AG04450 (cell line): ENCODE results near the gene SPEF1. TPM values are rescaled to one million over a fixed set of nuclear protein-coding genes. Genes with fewer than 3 reads are reported as not detected.

Experiments used
- CTCF ChIA-PET: fragments of 300-600, 350-600 bp; formaldehyde crosslinking; extraction: SDS; loops from one replicate; lab custom pipeline; 2022; ENCODE audit warnings: antibody characterized with exemption, inconsistent platforms; lab: Charles Lee
- POLR2A ChIA-PET: fragments of 350-600 bp; formaldehyde crosslinking; extraction: SDS; loops from one replicate; lab custom pipeline; 2021; ENCODE audit warnings: antibody characterized with exemption, inconsistent platforms; lab: Yijun Ruan, JAX
- DNase-seq: peaks from one replicate; pipeline ENCODE4 v3.0.0-alpha.2; 2011; ENCODE audit warnings: low read depth, low spot score
- H3K27ac ChIP-seq: one replicate; pipeline ENCODE4 v1.5.1; 2012; ENCODE audit warnings: low read depth, low read length, control low read depth
- H3K27me3 ChIP-seq: one replicate; pipeline ENCODE4 v1.6.0; 2012; ENCODE audit warnings: low read length; ENCODE audit not compliant: control insufficient read depth, insufficient read depth
- H3K4me3 ChIP-seq: 2 replicates; pipeline ENCODE4 v1.5.1; 2011; ENCODE audit warnings: mild to moderate bottlenecking, low read depth, low read length, control low read depth
- H3K9me3 ChIP-seq: 2 replicates; pipeline ENCODE4 v1.5.1; 2012; ENCODE audit warnings: low read length; ENCODE audit not compliant: control insufficient read depth, insufficient read depth
- CTCF ChIP-seq: IDR thresholded peaks from 2 replicates; pipeline ENCODE4 v1.5.1; 2011; ENCODE audit warnings: low read depth, low read length, control low read depth, inconsistent platforms
- polyA plus RNA-seq: library from polyadenylated mRNA; depleted of rRNA; stranded (reverse); fragments of >200 nt; gene quantifications from 2 replicates; pipeline ENCODE4 v1.2.3, GENCODE V29; 2011

The SPEF1 gene
- polyA plus RNA-seq, 1 experiment = 0.12 TPM

GRCh38 chr20:3802524-3803239, 21.4 kb upstream of the SPEF1 start:
- H3K27ac ChIP-seq = no peak overlapping the region
- ChIA-PET CTCF (interaction anchor here (2.8 kb wide), 1 partner anchor 16 kb away, joined by 8 read pairs; no protein-coding TSS in a partner anchor), POLR2A (no interaction called here)
- no peaks in the 10 kb centered on the region for H3K27me3 ChIP-seq
- no peak overlapping the region for H3K4me3 ChIP-seq
- no peak for DNase-seq
- no peaks in the 10 kb centered on the region; the same call in 1 of the 2 replicates for H3K9me3 ChIP-seq
- no peak for TF ChIP-seq CTCF

- Histone ChIP-seq H3K27me3 (no peaks in the 10 kb centered on the region), H3K4me3 (no peak overlapping the region), H3K27ac (no peak overlapping the region), H3K9me3 (no peaks in the 10 kb centered on the region; the same call in 1 of the 2 replicates)
- no peak for DNase-seq
- ChIA-PET CTCF (no interaction called here), POLR2A (no interaction called here)
- TF ChIP-seq CTCF = no peak
Observed at GRCh38 chr20:3801846-3802245, 20.6 kb upstream of the SPEF1 start.

- no peak overlapping the region for H3K27ac ChIP-seq
- no peaks in the 10 kb centered on the region; the same call in 1 of the 2 replicates for H3K9me3 ChIP-seq
- H3K27me3 ChIP-seq = no peaks in the 10 kb centered on the region
- ChIA-PET POLR2A (interaction anchor here (0.8 kb wide), 1 partner anchor 12 kb away, joined by 3 read pairs; no protein-coding TSS in a partner anchor), CTCF (interaction anchor here (1.1 kb wide), 1 partner anchor 19 kb away, joined by 5 read pairs; the partner anchor contains the start of gene AP5S1)
- no peak overlapping the region for H3K4me3 ChIP-seq
- no peak for TF ChIP-seq CTCF
- no peak for DNase-seq
Observed at GRCh38 chr20:3801299-3801698, 20.1 kb upstream of the SPEF1 start.

GRCh38 chr20:3800878-3801260, 19.6 kb upstream of the SPEF1 start:
- Histone ChIP-seq H3K27me3 (no peaks in the 10 kb centered on the region), H3K9me3 (no peaks in the 10 kb centered on the region; the same call in 1 of the 2 replicates), H3K27ac (no peak overlapping the region), H3K4me3 (no peak overlapping the region)
- no peak for TF ChIP-seq CTCF
- ChIA-PET POLR2A (interaction anchor here (0.8 kb wide), 1 partner anchor 12 kb away, joined by 3 read pairs; no protein-coding TSS in a partner anchor), CTCF (interaction anchor here (1.1 to 2.2 kb wide), 2 partner anchors 18 to 19 kb away, joined by 5 to 12 read pairs; partner anchors contain the start of gene AP5S1)
- DNase-seq = no peak

- TF ChIP-seq CTCF = no peak
- ChIA-PET POLR2A (interaction anchor here (0.8 kb wide), 1 partner anchor 13 kb away, joined by 3 read pairs; no protein-coding TSS in a partner anchor), CTCF (interaction anchor here (1.1 to 2.2 kb wide), 2 partner anchors 18 to 20 kb away, joined by 5 to 12 read pairs; partner anchors contain the start of gene AP5S1)
- Histone ChIP-seq H3K9me3 (no peaks in the 10 kb centered on the region; the same call in 1 of the 2 replicates), H3K4me3 (no peak overlapping the region), H3K27me3 (no peaks in the 10 kb centered on the region), H3K27ac (no peak overlapping the region)
- no peak for DNase-seq
Observed at GRCh38 chr20:3800256-3800877, 19.1 kb upstream of the SPEF1 start.
